GM12864 (cell line): ENCODE results near the gene ZNF701.
"Not testable (repeated sequence)": the region's sequence is repeated elsewhere in the genome, so short reads cannot be mapped to it uniquely, and the experiment has no call there.

Experiments used
- DNase-seq: peaks from one replicate; pipeline ENCODE4 v3.0.0-alpha.2; 2011; ENCODE audit warnings: low read depth
- H3K4me3 ChIP-seq: 2 replicates; pipeline ENCODE4 v1.5.1; 2011; ENCODE audit warnings: mild to moderate bottlenecking, low read depth, low read length, control low read depth
- TF ChIP-seq, protein P1 (sequence below): IDR thresholded peaks from 2 replicates; pipeline ENCODE4 v1.5.1; 2011; ENCODE audit warnings: low read depth, mild to moderate bottlenecking, moderate library complexity, low read length, control low read depth, inconsistent platforms; ENCODE audit errors: missing control alignments

The ZNF701 gene

DNA sequence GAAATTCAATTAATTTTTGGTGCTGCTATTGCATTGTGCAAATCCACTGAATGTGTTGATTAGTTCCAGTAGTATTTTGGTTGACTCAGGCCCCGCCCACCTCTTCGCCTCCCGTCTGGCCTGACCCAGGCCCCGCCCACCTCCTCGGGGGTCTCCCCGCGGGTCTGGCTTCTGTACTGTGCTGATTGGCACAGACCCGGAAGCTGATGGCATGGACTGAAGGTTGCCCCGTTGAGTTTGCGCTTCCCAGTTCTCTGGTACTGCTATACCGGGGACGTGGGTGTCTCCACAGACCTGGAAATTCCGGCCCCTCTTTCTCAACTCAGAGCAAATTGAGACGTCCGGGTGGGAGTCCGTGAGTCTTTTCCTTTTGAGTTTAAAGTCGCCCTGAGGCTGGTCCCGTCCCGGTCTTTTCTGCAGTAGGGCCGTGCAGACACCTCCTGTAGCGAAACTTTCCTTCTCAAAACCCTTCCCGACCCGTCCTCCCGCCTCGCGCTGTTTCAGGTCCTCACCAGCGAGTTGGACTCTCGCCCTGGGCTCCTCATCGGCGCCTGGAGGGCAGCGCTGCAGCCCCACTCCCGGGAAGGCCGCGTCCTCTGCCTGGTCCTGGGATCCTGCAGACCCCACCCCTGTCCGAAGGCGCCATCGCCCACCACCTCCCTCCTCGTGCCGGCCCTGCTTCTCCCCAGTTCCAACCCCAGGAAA, 14.8 kb downstream of the ZNF701 start:
- TF ChIP-seq, protein P1, sequence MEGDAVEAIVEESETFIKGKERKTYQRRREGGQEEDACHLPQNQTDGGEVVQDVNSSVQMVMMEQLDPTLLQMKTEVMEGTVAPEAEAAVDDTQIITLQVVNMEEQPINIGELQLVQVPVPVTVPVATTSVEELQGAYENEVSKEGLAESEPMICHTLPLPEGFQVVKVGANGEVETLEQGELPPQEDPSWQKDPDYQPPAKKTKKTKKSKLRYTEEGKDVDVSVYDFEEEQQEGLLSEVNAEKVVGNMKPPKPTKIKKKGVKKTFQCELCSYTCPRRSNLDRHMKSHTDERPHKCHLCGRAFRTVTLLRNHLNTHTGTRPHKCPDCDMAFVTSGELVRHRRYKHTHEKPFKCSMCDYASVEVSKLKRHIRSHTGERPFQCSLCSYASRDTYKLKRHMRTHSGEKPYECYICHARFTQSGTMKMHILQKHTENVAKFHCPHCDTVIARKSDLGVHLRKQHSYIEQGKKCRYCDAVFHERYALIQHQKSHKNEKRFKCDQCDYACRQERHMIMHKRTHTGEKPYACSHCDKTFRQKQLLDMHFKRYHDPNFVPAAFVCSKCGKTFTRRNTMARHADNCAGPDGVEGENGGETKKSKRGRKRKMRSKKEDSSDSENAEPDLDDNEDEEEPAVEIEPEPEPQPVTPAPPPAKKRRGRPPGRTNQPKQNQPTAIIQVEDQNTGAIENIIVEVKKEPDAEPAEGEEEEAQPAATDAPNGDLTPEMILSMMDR: no peak
- DNase-seq: no peak
- no peak overlapping the region for H3K4me3 ChIP-seq

DNA sequence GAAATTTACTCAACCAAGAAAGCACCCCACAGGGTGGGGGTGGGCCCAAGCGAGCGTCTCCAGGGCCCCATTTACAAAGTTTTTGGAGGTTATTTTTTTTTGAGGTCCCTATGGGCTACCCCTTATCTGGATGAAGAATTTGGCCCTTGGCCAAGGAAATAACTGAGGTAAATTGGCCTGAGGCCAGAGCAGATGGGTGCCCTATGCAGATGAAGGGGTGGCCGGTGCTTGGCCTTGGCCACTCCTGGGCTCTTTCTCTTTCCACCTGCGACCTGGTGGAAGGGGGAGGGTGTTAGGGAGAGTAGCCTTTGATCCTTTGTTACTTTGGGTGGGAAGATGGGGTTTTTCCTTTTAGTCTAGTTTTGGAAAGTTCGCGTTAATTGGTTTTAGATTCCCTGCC, 15.5 kb downstream of the ZNF701 start:
- TF ChIP-seq, protein P1: no peak
- DNase-seq: no peak
- H3K4me3 ChIP-seq: no peak overlapping the region

DNA sequence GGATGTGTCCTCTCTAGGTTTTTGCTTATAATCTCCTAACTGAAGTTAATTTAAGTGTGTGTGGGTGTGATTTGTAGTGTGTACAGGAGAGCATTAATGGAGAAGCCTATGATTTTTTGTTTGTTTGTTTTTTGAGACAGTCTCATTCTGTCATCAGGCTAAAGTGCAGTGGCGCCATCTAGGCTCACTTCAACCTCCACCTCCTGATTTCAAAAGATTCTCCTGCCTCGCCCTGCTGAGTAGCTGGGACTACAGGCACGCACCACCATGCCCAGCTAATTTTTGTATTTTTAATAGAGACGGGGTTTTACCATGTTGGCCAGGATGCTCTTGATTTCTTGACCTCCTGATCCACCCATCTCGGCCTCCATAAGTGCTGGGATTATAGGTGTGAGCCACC, 20.6 kb downstream of the ZNF701 start:
- DNase-seq: no peak
- TF ChIP-seq, protein P1: no peak
- no peak overlapping the region for H3K4me3 ChIP-seq

DNA sequence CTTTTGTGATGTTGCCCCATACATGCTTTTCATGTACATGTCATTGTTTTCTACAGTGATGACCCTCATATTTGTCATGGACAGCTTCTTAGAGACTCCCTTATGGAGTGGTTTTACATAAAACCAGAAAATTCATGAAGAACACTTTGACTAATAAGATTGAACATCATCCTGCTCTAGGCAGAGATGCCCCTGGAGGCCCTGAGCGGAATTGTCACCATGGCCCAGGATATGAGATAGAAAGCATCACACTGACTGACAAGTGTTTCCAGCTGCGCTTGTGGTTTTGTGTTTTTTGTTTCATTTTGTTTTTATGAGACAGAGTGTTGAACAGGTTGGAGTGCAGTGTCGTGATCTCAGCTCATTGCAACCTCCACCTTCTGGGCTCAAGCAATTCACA, 22.2 kb downstream of the ZNF701 start:
- DNase-seq: no peak
- TF ChIP-seq, protein P1: peak; percentile 6
- H3K4me3 ChIP-seq: no peak overlapping the region

DNA sequence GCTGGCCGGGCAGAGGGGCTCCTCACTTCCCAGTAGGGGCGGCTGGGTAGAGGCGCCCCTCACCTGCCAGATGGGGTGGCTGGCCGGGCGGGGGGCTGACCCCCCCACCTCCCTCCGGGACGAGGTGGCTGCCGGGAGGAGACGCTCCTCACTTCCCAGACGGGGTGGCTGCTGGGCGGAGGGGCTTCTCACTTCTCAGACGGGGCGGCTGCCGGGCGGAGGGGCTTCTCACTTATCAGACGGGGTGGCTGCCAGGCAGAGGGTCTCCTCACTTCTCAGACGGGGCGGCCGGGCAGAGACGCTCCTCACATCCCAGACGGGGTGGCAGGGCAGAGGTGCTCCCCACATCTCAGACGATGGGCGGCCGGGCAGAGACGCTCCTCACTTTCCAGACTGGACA, 23.4 kb downstream of the ZNF701 start:
- not testable (repeated sequence) for H3K4me3 ChIP-seq, DNase-seq

DNA sequence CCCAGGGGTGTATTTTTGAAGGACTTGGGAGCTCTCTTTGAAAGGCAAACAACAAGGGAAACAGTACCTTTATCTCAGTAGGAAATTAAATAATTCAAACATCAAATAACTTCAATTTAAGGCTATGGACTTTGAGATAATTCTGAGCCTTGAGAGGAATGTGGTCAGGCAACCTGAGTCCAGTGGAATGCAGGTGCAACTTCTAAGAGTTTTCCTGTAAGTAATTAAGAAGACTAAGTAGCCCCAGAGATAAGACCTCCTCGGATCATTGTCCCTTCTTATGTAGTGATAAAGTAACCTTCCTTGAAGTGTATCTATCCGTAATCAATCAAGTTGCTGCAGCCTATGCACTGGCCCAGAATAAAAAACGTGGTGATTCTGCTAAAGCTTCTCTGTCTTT, 29.2 kb downstream of the ZNF701 start:
- DNase-seq: no peak
- no peak overlapping the region for H3K4me3 ChIP-seq
- TF ChIP-seq, protein P1: no peak

DNA sequence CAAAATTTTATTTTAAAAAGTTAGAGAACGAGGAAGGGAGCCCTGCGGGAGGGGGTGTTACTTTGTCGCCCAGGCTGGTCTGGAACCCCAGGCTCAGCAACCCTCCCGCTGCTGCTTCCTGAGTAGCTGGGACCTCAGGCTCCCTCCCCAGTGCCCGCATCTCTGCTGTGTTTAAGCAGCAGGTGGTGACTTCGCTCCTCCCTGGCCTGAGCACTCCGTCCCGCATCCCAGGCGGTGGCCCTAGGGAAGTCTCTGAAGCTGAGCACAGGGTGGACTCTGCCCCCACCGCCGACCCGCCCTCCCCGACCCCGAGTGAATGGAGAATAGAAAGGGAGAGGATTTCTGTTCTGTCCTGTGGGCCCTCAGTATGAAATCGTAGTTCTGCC, 30.5 kb downstream of the ZNF701 start:
- no peak for DNase-seq

More for the DNA sequence above, 30.5 kb downstream of the ZNF701 start:
- TF ChIP-seq, protein P1: no peak
- H3K4me3 ChIP-seq: peak overlapping the region; percentile 69
